SK-N-SH treated with all-trans-retinoic acid at 6 μM for 48 hours (cell line): ENCODE data around the gene PPP2R5A.
A peak's percentile ranks its signal among the peaks of the same experiment; 100 is the strongest.
"Not testable (repeated sequence)": the region's sequence is repeated elsewhere in the genome, so short reads cannot be mapped to it uniquely, and the experiment has no call there.

Source experiments
- ATAC-seq: fragments of 200-7000 bp; cut with Tn5 transposase; 3 replicates; pipeline ENCODE4 v1.9.1; 2020; ENCODE audit warnings: mild to moderate bottlenecking, moderate library complexity
- ARNTL ChIP-seq: fragments of 450-650 bp; formaldehyde crosslinking; IDR thresholded peaks from 2 replicates; pipeline ENCODE4 v1.5.0; 2020; ENCODE audit warnings: low read depth, mild to moderate bottlenecking, moderate library complexity, borderline replicate concordance
- BACH2 ChIP-seq: fragments of 250-450 bp; sonication (Bioruptor Pico); IDR thresholded peaks from 2 replicates; pipeline ENCODE4 v1.9.0; 2021; ENCODE audit warnings: mild to moderate bottlenecking, borderline replicate concordance
- CREB5 ChIP-seq: fragments of 250-450 bp; sonication (Bioruptor Pico); IDR thresholded peaks from 2 replicates; pipeline ENCODE4 v1.5.1; 2020; ENCODE audit warnings: low read depth, mild to moderate bottlenecking, moderate library complexity
- CSRNP3 ChIP-seq: fragments of 250-450 bp; sonication (Bioruptor Pico); IDR thresholded peaks from 2 replicates; pipeline ENCODE4 v1.5.1; 2021; ENCODE audit warnings: mild to moderate bottlenecking, moderate library complexity
- ESRRG ChIP-seq: fragments of 250-450 bp; sonication (Bioruptor Pico); IDR thresholded peaks from 2 replicates; pipeline ENCODE4 v1.6.1; 2021; ENCODE audit warnings: mild to moderate bottlenecking
- GLIS3 ChIP-seq: fragments of 250-450 bp; sonication (Bioruptor Pico); IDR thresholded peaks from 2 replicates; pipeline ENCODE4 v1.5.0; 2020; ENCODE audit warnings: mild to moderate bottlenecking, moderate library complexity
- ISL1 ChIP-seq: fragments of 250-450 bp; sonication (Bioruptor Pico); IDR thresholded peaks from 2 replicates; pipeline ENCODE4 v2.1.2; 2022; ENCODE audit warnings: mild to moderate bottlenecking, moderate library complexity
- PATZ1 ChIP-seq: fragments of 250-450 bp; sonication (Bioruptor Pico); IDR thresholded peaks from 2 replicates; pipeline ENCODE4 v1.8.0; 2020; ENCODE audit warnings: mild to moderate bottlenecking, moderate library complexity, borderline replicate concordance
- POU6F1 ChIP-seq: fragments of 250-450 bp; sonication (Bioruptor Pico); IDR thresholded peaks from 2 replicates; pipeline ENCODE4 v1.8.0; 2021; ENCODE audit warnings: low read depth, mild to moderate bottlenecking, moderate library complexity, borderline replicate concordance
- PPARA ChIP-seq: fragments of 250-450 bp; sonication (Bioruptor Pico); IDR thresholded peaks from 2 replicates; pipeline ENCODE4 v1.5.0; 2020; ENCODE audit warnings: mild to moderate bottlenecking, borderline replicate concordance
- SNAI2 ChIP-seq: fragments of 250-450 bp; sonication (Bioruptor Pico); IDR thresholded peaks from 2 replicates; pipeline ENCODE4 v1.5.0; 2020; ENCODE audit warnings: mild to moderate bottlenecking, moderate library complexity
- TCF4 ChIP-seq: fragments of 250-450 bp; sonication (Bioruptor Pico); IDR thresholded peaks from 2 replicates; pipeline ENCODE4 v1.8.0; 2021; ENCODE audit warnings: mild to moderate bottlenecking, moderate library complexity, borderline replicate concordance
- TOX ChIP-seq: fragments of 250-450 bp; sonication (Bioruptor Pico); IDR thresholded peaks from 2 replicates; pipeline ENCODE4 v1.8.0; 2021; ENCODE audit warnings: mild to moderate bottlenecking, moderate library complexity, borderline replicate concordance
- ZFP30 ChIP-seq: fragments of 450-650 bp; formaldehyde crosslinking; IDR thresholded peaks from 2 replicates; pipeline ENCODE4 v1.5.0; 2022; ENCODE audit warnings: mild to moderate bottlenecking, moderate library complexity
- ZNF8 ChIP-seq: fragments of 450-650 bp; formaldehyde crosslinking; IDR thresholded peaks from 2 replicates; pipeline ENCODE4 v1.5.0; 2020; ENCODE audit warnings: mild to moderate bottlenecking, moderate library complexity

PPP2R5A gene

GRCh38 chr1:212286556-212287131 lies 1.4 kb downstream of the PPP2R5A start:
- peak; percentile 0; the same call in 2 of the 3 replicates for ATAC-seq
- TF ChIP-seq ZNF8 (CRISPR knock-in tag) (no peak), PPARA (no peak), ARNTL (CRISPR knock-in tag) (no peak), CREB5 (CRISPR knock-in tag) (no peak)

GRCh38 chr1:212287261-212287895 lies 2.2 kb downstream of the PPP2R5A start:
- TF ChIP-seq BACH2 (no peak), PATZ1 (CRISPR knock-in tag) (no peak), ISL1 (CRISPR knock-in tag) (no peak)
- TF ChIP-seq, all 23 proteins: peak for 0
- no peak for ATAC-seq

GRCh38 chr1:212287995-212288394 lies 2.8 kb downstream of the PPP2R5A start:
- not testable (repeated sequence) for ATAC-seq

GRCh38 chr1:212288615-212289014 lies 3.4 kb downstream of the PPP2R5A start:
- ATAC-seq = no peak

GRCh38 chr1:212289262-212290077 lies 4.3 kb downstream of the PPP2R5A start:
- TF ChIP-seq PATZ1 (CRISPR knock-in tag) (no peak), TOX (CRISPR knock-in tag) (no peak), BACH2 (no peak), POU6F1 (CRISPR knock-in tag) (no peak), PPARA (no peak), ISL1 (CRISPR knock-in tag) (no peak), ESRRG (CRISPR knock-in tag) (no peak)
- no peak for ATAC-seq

More at GRCh38 chr1:212288615-212289014, 3.4 kb downstream of the PPP2R5A start:
- TF ChIP-seq CSRNP3 (no peak), CREB5 (CRISPR knock-in tag) (no peak), PPARA (no peak), TCF4 (no peak), GLIS3 (CRISPR knock-in tag) (no peak), ZFP30 (no peak), ISL1 (CRISPR knock-in tag) (no peak), SNAI2 (CRISPR knock-in tag) (no peak), ESRRG (CRISPR knock-in tag) (no peak)
